A549 (cell line): ENCODE results near the gene PPP2R5A. TPM values are rescaled to one million over a fixed set of nuclear protein-coding genes. Genes with fewer than 3 reads are reported as not detected.

Experiments used
- ATAC-seq, 2 experiments: fragments of 200-7000 bp in 1 of 2; fragments of >200 bp in 1 of 2; cut with Nextera tagmentation in 1 of 2; cut with Tn5 transposase in 1 of 2; 3 replicates each; pipeline versions ENCODE4 v1.8.0 to v1.9.1; 2018 to 2020; ENCODE audit warnings: mild to moderate bottlenecking in 1 of 2, moderate library complexity in 1 of 2
- CTCF ChIA-PET: fragments of 300-600 bp; sonication (Branson Sonifier 250); formaldehyde crosslinking; extraction: SDS; loops from one replicate; lab custom pipeline; 2021; ENCODE audit warnings: antibody characterized with exemption, inconsistent platforms; lab: Yijun Ruan, JAX
- POLR2A ChIA-PET: fragments of 350-600 bp; formaldehyde crosslinking; extraction: SDS; loops from one replicate; lab custom pipeline; 2021; ENCODE audit warnings: antibody characterized with exemption, inconsistent platforms; lab: Yijun Ruan, JAX
- DNase-seq, 2 experiments: peaks; one replicate each; pipeline versions ENCODE4 v3.0.0 to v3.0.0-alpha.2; 2011 to 2016; ENCODE audit warnings: low read depth in 1 of 2, low spot score in 1 of 2
- FAIRE-seq: peaks from 2 replicates; lab custom pipeline; 2011; peaks lifted over from hg19 to GRCh38; lab: Jason Lieb, UNC
- H3K27ac ChIP-seq, 2 experiments: fragments of >200 bp; sonication (Bioruptor Twin); formaldehyde crosslinking; 3 replicates each; pipeline ENCODE4 v1.5.1; 2016 to 2017
- H3K4me1 ChIP-seq: fragments of >200 bp; sonication (Bioruptor Twin); formaldehyde crosslinking; 3 replicates; pipeline ENCODE4 v1.6.1; 2016
- H3K4me2 ChIP-seq: fragments of >200 bp; sonication (Bioruptor Twin); formaldehyde crosslinking; 3 replicates; pipeline ENCODE4 v1.6.1; 2016
- H3K4me3 ChIP-seq: fragments of >200 bp; sonication (Bioruptor Twin); formaldehyde crosslinking; 3 replicates; pipeline ENCODE4 v1.5.1; 2016
- H3K9me3 ChIP-seq: fragments of >200 bp; sonication (Bioruptor Twin); formaldehyde crosslinking; 3 replicates; pipeline ENCODE4 v1.6.1; 2016
- BHLHE40 ChIP-seq: IDR thresholded peaks from 2 replicates; pipeline ENCODE4 v1.6.1; 2012; ENCODE audit warnings: low read depth, low read length, inconsistent platforms
- CHD4 ChIP-seq: fragments of 200-600 bp; sonication (generic); IDR thresholded peaks from 2 replicates; pipeline ENCODE4 v1.6.1; 2016; ENCODE audit warnings: antibody characterized with exemption, mild to moderate bottlenecking, borderline replicate concordance
- CTCF ChIP-seq: fragments of >200 bp; sonication (Bioruptor Twin); formaldehyde crosslinking; IDR thresholded peaks from 3 replicates; pipeline ENCODE4 v1.5.1; 2016
- ELK1 ChIP-seq: fragments of 150-350 bp; IDR thresholded peaks from 2 replicates; pipeline ENCODE4 v1.6.1; 2014; ENCODE audit warnings: low read depth, mild to moderate bottlenecking, low read length
- FOSB ChIP-seq: fragments of 250-450 bp; sonication (Bioruptor Pico); IDR thresholded peaks from 2 replicates; pipeline ENCODE4 v1.5.0; 2020; ENCODE audit warnings: mild to moderate bottlenecking, moderate library complexity
- FOXS1 ChIP-seq: fragments of 250-450 bp; sonication (Bioruptor Pico); IDR thresholded peaks from 2 replicates; pipeline ENCODE4 v1.5.0; 2020; ENCODE audit warnings: mild to moderate bottlenecking, moderate library complexity
- HOXA7 ChIP-seq: fragments of 250-450 bp; sonication (Bioruptor Pico); IDR thresholded peaks from 2 replicates; pipeline ENCODE4 v1.5.0; 2020; ENCODE audit warnings: mild to moderate bottlenecking, moderate library complexity
- HOXB13 ChIP-seq: fragments of 250-450 bp; sonication (Bioruptor Pico); IDR thresholded peaks from 2 replicates; pipeline ENCODE4 v1.5.0; 2020; ENCODE audit warnings: low read depth, mild to moderate bottlenecking, moderate library complexity
- JUNB ChIP-seq: fragments of >200 bp; sonication (Bioruptor Twin); formaldehyde crosslinking; IDR thresholded peaks from 2 replicates; pipeline ENCODE4 v1.6.1; 2016
- KDM5A ChIP-seq: fragments of 200-600 bp; sonication (generic); IDR thresholded peaks from 2 replicates; pipeline ENCODE4 v1.6.1; 2016; ENCODE audit warnings: antibody characterized with exemption, mild to moderate bottlenecking
- MAX ChIP-seq: IDR thresholded peaks from 2 replicates; pipeline ENCODE4 v1.6.1; 2012
- MAZ ChIP-seq: fragments of 150-350 bp; IDR thresholded peaks from 2 replicates; pipeline ENCODE4 v1.6.1; 2014; ENCODE audit warnings: antibody characterized with exemption, low read depth, low read length, borderline replicate concordance
- MYC ChIP-seq: IDR thresholded peaks from 2 replicates; pipeline ENCODE4 v1.6.1; 2012; ENCODE audit warnings: mild to moderate bottlenecking, inconsistent platforms, low read length, improper control_type of control experiment, borderline replicate concordance
- NR3C1 ChIP-seq: fragments of >200 bp; sonication (Bioruptor Twin); formaldehyde crosslinking; IDR thresholded peaks from 3 replicates; pipeline ENCODE4 v1.6.1; 2017
- PHF8 ChIP-seq: fragments of 200-600 bp; sonication (generic); IDR thresholded peaks from 2 replicates; pipeline ENCODE4 v1.6.1; 2016; ENCODE audit warnings: low read depth, mild to moderate bottlenecking, antibody characterized with exemption, moderate library complexity, borderline replicate concordance
- POLR2A ChIP-seq: IDR thresholded peaks from 2 replicates; pipeline ENCODE4 v1.6.1; 2012; ENCODE audit warnings: mild to moderate bottlenecking, low read length
- RNF2 ChIP-seq: fragments of 200-600 bp; sonication (generic); IDR thresholded peaks from 2 replicates; pipeline ENCODE4 v1.6.1; 2016; ENCODE audit warnings: low read depth, mild to moderate bottlenecking, antibody characterized with exemption, moderate library complexity, borderline replicate concordance
- SREBF2 ChIP-seq: fragments of 450-650 bp; IDR thresholded peaks from 2 replicates; pipeline ENCODE4 v1.6.1; 2014; ENCODE audit warnings: mild to moderate bottlenecking, moderate library complexity
- TFCP2L1 ChIP-seq: fragments of 250-450 bp; sonication (Bioruptor Pico); IDR thresholded peaks from 2 replicates; pipeline ENCODE4 v1.5.0; 2021; ENCODE audit warnings: mild to moderate bottlenecking
- WGBS: methylation state at CpG from one replicate; pipeline ENCODE4 v1.1.6; 2017; ENCODE audit errors: missing lambda C conversion rate; 5-methylcytosine and 5-hydroxymethylcytosine counted together
- polyA plus RNA-seq, 4 experiments: library from polyadenylated mRNA; depleted of rRNA in 3 of 4; stranded (reverse); fragments of >200 nt; fragmentation: RNase III in 1 of 4; extraction: RNeasy Plus Mini Kit Qiagen cat#74134 plus additional on column Dnase treatment in 1 of 4; gene quantifications; 2 replicates in 3 of 4; 3 replicates in 1 of 4; pipeline ENCODE4 v1.2.3, GENCODE V29; 2011 to 2017
- TF ChIP-seq, protein P1 (sequence below): fragments of 250-450 bp; sonication (Bioruptor Pico); IDR thresholded peaks from 2 replicates; pipeline ENCODE4 v1.5.0; 2021; ENCODE audit warnings: mild to moderate bottlenecking, moderate library complexity, borderline replicate concordance
- TF ChIP-seq, protein P2 (sequence below): fragments of 450-650 bp; IDR thresholded peaks from 2 replicates; pipeline ENCODE4 v1.6.1; 2014; ENCODE audit warnings: antibody characterized with exemption
- TF ChIP-seq, protein P3 (sequence below): fragments of 250-450 bp; sonication (Bioruptor Pico); IDR thresholded peaks from 2 replicates; pipeline ENCODE4 v1.5.0; 2020; ENCODE audit warnings: low read depth, mild to moderate bottlenecking, moderate library complexity

PPP2R5A gene
- polyA plus RNA-seq, 2 of the 4 experiments (the other 2 are of a cell fraction): 14.9 to 37.6 TPM

- Histone ChIP-seq H3K9me3 (no peaks in the 10 kb centered on the region), H3K4me2 (no peak overlapping the region), H3K27ac (no peak overlapping the region), H3K4me1 (peaks cover 9% of the 10 kb centered on the region; the same call in 1 of the 3 replicates), H3K4me3 (no peak overlapping the region)
- FAIRE-seq (no peak), DNase-seq (no peak), ATAC-seq (no peak)
- TF ChIP-seq HOXA7 (CRISPR knock-in tag) (no peak), MAX (no peak), PHF8 (no peak), ELK1 (no peak), CHD4 (no peak), CTCF (no peak), RNF2 (no peak), NR3C1 (no peak), MYC (no peak), HOXB13 (CRISPR knock-in tag) (no peak), POLR2A (no peak), SREBF2 (no peak), FOSB (CRISPR knock-in tag) (no peak), FOXS1 (CRISPR knock-in tag) (no peak), BHLHE40 (no peak), JUNB (no peak), TFCP2L1 (CRISPR knock-in tag) (no peak)
- TF ChIP-seq, protein P1, sequence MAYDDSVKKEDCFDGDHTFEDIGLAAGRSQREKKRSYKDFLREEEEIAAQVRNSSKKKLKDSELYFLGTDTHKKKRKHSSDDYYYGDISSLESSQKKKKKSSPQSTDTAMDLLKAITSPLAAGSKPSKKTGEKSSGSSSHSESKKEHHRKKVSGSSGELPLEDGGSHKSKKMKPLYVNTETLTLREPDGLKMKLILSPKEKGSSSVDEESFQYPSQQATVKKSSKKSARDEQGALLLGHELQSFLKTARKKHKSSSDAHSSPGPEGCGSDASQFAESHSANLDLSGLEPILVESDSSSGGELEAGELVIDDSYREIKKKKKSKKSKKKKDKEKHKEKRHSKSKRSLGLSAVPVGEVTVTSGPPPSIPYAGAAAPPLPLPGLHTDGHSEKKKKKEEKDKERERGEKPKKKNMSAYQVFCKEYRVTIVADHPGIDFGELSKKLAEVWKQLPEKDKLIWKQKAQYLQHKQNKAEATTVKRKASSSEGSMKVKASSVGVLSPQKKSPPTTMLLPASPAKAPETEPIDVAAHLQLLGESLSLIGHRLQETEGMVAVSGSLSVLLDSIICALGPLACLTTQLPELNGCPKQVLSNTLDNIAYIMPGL: no peak
- POLR2A ChIA-PET: interaction anchor here (0.7 kb wide), 1 partner anchor 140 kb away, joined by 3 read pairs; no protein-coding TSS in a partner anchor
- 74% methylated on average over 2 of the region's 2 CpGs for WGBS
- CTCF ChIA-PET: interaction anchor here (0.6 to 4.3 kb wide), 13 partner anchors 10 to 1118 kb away, joined by 3 to 24 read pairs (median 3); no protein-coding TSS in a partner anchor
Measured at GRCh38 chr1:212311836-212312497, 26.8 kb downstream of the PPP2R5A start.

DNA sequence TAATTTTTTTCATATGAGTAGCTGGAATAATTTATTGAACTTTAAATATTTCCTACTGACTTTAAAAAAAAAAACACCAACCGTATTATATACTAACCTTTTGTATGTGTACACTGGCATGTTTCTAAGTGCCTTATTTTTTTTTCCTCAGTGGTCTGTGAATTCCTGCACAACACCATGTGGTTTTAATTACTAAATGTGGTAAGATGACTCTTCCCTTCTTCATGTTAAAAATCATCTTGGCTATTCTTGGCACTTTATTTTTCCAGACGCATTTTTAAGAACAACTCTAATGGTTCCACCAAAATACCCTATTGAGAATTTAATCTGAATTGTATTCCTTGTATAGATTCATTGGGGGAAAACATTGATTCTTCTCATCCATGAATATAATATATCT, 28.4 kb downstream of the PPP2R5A start:
- ChIA-PET CTCF (interaction anchor here (0.6 to 1.8 kb wide), 7 partner anchors 22 to 624 kb away, joined by 3 to 5 read pairs (median 4); no protein-coding TSS in a partner anchor), POLR2A (no interaction called here)
- ATAC-seq (no peak), DNase-seq (no peak), FAIRE-seq (no peak)
- H3K4me1 ChIP-seq: peaks cover 9% of the 10 kb centered on the region; the same call in 2 of the 3 replicates
- no peaks in the 10 kb centered on the region for H3K9me3 ChIP-seq
- WGBS: 86% methylated on average over 2 of the region's 2 CpGs
- no peak overlapping the region for H3K27ac ChIP-seq
- H3K4me3 ChIP-seq: no peak overlapping the region
- H3K4me2 ChIP-seq: no peak overlapping the region
- TF ChIP-seq KDM5A: no peak
- TF ChIP-seq MAZ: no peak
- TF ChIP-seq, protein P2, sequence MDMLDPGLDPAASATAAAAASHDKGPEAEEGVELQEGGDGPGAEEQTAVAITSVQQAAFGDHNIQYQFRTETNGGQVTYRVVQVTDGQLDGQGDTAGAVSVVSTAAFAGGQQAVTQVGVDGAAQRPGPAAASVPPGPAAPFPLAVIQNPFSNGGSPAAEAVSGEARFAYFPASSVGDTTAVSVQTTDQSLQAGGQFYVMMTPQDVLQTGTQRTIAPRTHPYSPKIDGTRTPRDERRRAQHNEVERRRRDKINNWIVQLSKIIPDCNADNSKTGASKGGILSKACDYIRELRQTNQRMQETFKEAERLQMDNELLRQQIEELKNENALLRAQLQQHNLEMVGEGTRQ: no peak
- TF ChIP-seq, protein P3, sequence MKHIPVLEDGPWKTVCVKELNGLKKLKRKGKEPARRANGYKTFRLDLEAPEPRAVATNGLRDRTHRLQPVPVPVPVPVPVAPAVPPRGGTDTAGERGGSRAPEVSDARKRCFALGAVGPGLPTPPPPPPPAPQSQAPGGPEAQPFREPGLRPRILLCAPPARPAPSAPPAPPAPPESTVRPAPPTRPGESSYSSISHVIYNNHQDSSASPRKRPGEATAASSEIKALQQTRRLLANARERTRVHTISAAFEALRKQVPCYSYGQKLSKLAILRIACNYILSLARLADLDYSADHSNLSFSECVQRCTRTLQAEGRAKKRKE: no peak
- TF ChIP-seq NR3C1: no peak
- TF ChIP-seq JUNB: no peak
